ENCODE data around the gene OR2AG2.

Gene OR2AG2

DNA sequence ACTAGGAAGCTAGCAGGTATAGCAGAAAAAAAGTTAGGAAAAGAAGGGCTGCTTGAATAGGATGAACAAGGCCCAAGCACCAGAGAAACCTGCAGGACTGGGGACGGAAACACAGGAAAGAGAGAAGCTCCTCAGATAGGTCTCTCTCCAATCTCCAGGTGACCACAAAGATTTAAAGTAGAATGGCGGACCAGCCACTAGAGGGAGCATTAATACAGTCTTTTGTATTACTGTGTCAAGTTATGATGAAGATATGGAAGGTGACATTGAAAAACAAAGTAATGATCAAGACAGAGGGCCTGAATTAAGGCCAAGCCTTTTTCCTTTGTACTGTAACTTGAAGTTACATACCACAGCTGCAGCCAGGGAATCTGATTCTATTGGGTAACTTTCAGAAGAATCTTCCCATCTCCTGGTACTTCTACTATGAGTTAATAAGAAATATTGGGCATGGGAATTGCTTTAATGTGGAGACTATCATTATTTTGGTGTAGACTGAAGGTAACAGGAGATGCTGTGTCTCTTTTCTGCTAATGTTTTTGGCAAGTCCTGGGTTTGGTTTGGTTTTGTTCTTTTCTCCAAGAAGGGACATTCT lies 33.8 kb downstream of the OR2AG2 start:
- no peak for DNase-seq

DNA sequence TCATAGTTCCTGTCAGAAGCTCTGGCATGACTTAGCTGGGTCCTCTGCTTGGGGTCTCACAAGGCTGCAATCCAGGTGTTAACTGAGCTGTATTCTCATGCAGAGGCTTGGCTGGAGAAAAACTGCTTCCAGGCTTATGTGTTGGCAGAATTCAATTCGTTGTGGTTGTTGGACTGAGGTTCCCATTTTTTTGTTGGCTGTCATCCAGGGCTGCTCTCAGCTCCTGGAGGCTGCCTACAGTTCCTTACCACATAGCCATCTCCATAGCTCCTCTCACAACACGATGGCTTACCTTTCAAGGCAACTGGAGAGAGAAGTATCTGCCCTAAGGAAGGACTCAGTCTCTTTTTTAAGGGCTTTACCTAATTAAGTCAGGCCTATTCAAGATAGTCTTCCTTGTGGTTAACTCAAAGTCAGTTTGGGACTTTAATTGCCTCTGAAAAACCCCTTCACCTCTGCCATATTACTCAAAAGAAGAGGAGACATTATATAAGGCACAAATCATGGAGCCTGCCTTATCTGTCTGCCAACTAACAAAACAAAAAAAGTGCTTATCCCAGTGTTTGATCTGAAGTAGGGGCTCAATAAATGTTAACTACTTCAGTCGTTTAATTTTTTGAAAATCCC lies 35.2 kb downstream of the OR2AG2 start:
- no peak for DNase-seq

DNA sequence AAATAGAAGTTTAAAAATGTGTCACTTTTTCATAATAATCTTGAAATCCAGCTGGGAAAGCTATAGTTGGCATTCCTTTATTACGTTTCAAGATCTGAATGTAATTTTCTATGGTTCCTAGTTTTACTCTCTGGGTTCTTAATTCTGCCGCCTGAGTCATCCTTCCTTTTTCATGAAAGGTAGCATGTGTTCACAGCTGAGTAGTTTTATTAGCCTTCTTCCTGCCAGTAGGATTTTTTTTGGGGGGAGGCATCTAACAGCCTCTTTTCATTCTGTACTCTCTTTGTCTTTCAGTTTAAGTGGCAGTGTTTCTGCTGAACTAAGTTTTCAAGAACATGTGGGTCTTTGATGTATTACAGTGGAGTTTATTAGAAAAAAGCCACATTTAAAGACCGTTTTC lies 36.5 kb downstream of the OR2AG2 start:
- no peak for DNase-seq

DNA sequence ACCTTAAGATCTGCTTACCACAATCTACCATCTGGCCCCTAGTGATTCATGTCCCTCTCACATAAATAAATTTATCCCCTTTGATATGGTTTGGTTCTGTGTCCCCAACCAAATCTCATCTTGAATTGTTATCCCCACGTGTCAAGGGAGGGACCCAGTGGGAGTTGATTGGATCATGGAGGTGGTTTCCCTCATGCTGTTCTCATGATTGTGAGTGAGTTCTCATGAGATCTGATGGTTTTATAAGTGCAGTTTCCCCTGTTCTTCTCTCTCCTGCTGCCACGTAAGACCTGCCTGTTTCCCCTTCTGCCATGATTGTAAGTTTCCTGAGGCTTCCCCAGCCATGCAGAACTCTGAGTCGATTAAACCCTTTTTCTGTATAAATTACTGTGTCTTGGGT lies 37.2 kb downstream of the OR2AG2 start:
- DNase-seq = no peak

DNA sequence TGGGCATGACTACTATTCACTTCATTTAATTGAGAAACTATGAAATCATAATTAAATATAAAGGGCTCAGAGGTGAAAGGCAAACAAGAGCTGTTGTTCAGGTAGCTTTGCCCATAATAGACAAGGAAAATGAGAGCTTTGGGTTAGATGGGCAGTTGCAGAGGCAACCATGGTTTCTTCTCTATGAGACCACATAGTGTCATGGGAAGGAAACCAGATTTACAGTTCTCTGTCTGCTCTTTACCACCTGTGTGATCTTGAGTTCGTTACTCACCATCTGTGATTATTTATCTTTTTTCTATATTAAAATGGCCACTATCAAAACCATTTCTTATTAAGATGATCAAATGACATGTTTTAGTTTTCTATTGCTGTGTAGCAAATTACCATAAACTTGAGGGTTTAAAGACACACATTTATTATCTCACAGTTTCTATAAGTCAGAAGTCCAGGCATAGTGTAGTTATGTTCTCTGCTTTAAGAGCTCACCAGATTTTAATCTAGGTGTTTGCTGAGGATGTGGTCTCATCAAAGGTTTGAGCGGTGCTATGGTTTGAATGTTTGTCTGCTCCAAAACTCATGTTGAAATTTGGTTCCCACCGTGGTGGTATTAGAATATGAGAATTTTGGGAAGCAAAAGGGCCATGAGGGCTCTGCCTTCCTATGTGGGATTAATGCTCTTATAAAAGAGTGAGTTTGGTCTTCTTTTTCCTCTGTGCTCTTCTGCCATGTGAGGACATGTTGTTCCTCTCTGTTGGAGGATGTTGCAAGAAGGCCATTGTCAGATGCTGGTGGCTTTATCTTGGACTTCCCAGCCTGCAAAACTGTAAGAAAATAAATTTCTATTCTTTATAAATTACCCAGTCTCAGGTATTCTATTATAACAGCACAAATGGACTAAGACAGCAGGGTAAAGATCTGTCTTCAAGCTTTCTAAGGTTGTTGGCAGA lies 38.2 kb downstream of the OR2AG2 start:
- DNase-seq = no peak

DNA sequence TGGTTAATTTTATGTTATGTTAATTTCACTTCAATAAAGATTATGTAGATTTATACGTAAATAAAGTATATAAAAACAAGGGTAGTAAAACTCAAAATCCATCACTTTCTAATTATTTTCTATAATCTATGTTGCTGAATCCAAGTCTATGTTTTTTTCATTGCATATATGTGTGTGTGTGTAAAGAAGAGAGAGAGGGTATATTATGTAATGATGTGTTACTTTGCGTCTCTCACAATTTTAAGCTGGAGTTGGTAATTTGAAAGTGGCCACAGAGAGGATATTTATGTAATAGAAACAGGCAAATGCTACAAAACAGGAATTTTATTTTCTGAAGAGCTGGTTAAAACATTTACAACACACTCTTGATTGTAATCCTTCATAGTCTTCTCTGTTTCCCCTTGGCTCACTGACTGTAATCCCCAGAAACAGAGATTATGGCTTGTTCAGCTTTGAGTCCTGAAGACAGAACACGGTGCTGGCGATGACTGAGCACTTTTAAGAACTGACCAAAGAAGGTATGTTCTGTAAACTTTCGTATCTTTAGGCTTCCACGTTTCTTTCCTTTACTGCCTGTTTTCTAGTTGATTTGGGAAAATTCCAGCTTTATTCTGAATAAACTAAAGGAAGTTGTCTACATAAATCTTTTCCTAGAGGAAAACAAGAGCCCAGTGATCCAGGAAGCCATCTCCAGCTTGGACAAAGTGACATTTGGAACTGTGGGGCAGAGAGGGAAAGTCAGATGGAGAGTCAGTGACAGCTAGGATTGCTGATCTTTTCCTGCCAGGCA lies 43.6 kb downstream of the OR2AG2 start:
- no peak for DNase-seq

DNA sequence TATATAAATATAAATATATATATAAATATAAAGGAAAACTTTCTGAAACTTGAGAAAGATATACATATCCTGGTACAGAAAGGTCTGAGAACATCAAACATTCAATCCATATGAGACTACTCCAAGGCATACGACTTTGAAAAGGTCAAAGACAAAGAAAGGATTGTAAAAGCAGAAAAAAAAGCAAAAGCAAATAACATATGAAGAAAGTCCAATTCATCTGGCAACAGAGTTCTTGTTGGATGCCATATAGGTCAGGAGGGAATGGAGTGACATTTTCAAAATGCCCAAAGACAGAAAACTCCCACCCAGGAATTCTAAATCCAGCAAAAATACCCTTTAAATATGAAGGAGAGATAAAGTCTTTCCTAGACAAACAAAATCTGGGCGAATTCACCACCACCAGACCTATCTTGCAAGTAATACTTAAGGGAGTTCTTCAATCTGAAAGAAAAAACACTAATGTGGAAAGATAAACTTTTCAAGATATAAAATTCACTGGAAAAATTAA lies 46.3 kb downstream of the OR2AG2 start:
- DNase-seq = no peak

DNA sequence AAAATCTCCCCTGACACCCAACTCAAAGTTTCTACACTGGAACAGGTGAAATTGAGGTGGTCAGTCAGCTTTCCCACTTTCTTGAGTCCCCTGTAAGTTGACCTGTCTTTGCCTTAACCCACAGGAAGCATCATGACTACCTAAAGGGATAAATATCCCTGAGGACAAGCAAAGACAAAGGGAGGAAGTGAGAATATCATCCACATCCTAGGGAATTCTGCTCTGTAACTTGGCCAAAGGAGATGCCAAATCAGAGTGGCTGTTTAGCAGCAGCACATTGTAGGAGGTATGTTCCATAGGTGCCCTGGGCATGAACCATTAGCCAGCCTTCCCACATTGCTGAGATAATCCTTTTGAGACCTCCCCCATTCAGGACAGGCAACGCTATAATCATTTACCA lies 47.8 kb downstream of the OR2AG2 start:
- no peak for DNase-seq

DNA sequence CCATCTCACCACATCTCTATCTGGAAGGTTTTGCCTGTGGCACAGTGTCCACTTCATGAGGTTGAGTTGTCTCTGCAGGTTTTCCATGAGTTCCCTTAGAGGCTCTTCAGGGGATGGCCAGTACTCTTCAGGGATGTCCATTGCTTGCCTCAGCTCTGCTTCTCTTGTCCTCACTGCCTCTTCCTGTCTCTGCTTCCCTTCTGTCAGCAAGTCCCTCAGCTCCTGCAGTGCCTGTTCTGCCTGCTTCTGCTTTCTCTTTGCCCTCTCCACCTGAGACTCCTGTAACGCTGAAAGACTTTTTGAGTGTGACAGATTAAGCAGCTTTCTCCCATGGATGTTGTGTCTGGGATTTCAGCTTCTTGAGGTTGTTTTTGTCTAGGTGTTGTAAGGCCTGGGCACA lies 50.4 kb downstream of the OR2AG2 start:
- no peak for DNase-seq

DNA sequence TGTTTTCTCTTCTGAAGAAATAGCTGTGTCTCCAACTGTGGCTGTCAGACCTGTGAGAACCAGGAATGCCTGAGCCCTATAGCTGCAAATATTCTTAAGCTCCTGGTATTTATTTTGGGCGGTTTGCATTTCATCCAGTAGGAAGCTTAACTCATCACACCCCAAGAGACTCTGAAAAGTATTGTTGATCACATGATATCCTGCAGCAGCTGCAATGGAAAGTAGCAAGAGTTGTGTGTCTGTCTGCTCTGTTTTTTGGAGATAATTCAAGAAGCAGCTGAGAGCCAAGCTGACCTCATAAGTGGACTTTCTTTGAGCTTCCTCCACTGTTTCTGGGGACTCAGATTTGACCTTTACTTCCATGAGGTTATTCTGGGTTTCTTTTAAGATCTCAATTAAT lies 52.2 kb downstream of the OR2AG2 start:
- DNase-seq = no peak

DNA sequence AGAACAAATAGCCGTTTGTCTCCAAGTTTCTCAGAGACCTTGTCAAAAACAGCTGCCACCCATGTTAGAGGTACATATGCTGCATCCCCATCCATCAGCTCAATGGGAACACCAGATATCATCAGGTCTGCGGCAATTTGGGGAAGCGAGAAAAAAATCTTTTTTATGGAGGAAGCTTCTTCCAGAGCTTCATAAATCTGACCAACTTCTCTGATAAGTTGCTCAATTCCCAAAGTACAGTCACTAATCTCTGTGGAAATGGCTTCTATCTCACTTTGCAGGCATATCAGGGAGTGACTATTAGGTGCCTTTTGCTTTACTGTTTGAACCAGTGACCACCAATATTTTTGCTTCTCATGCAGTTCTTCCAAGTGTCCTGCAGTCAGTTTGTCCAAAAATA lies 54.4 kb downstream of the OR2AG2 start:
- DNase-seq = no peak

Measured in GF-D8 (cell line).